H1 (cell line): ENCODE measurements around the gene ADGRB3. TPM values are rescaled to one million over a fixed set of nuclear protein-coding genes. Genes with fewer than 3 reads are reported as not detected.

ENCODE experiments used
- CTCF ChIA-PET: fragments of 300-600 bp; sonication (Branson Sonifier 250); formaldehyde crosslinking; loops from one replicate; lab custom pipeline; 2021; ENCODE audit not compliant: partially characterized antibody; lab: Charles Lee
- POLR2A ChIA-PET: fragments of 300-600 bp; sonication (Branson Sonifier 250); formaldehyde crosslinking; loops from one replicate; lab custom pipeline; 2021; ENCODE audit warnings: inconsistent platforms; ENCODE audit not compliant: partially characterized antibody; lab: Charles Lee
- DNase-seq, 2 experiments: peaks; one replicate each; pipeline versions ENCODE4 v3.0.0 to v3.0.0-alpha.2; 2010 to 2022; ENCODE audit warnings: low spot score in 2 of 2, low read depth in 1 of 2, mixed read lengths in 1 of 2
- FAIRE-seq: peaks from 2 replicates; lab custom pipeline; 2011; peaks lifted over from hg19 to GRCh38; lab: Jason Lieb, UNC
- H2AFZ ChIP-seq: 2 replicates; pipeline ENCODE4 v1.8.1; 2012; ENCODE audit warnings: low read length, inconsistent platforms
- H2AK5ac ChIP-seq: 2 replicates; pipeline ENCODE4 v1.6.1; 2013; ENCODE audit warnings: low read depth, low read length
- H2BK120ac ChIP-seq: replicated peaks from 2 replicates; pipeline ENCODE3; 2013; ENCODE audit warnings: low read depth, low read length, inconsistent platforms
- H2BK12ac ChIP-seq: 2 replicates; pipeline ENCODE4 v1.6.1; 2013; ENCODE audit warnings: low read depth, low read length
- H2BK15ac ChIP-seq: 2 replicates; pipeline ENCODE4 v1.6.1; 2013; ENCODE audit warnings: low read length
- H2BK20ac ChIP-seq: 2 replicates; pipeline ENCODE4 v1.6.1; 2013; ENCODE audit warnings: low read length
- H2BK5ac ChIP-seq: 2 replicates; pipeline ENCODE4 v1.6.1; 2013; ENCODE audit warnings: low read depth, low read length
- H3K14ac ChIP-seq: 2 replicates; pipeline ENCODE4 v1.6.1; 2013; ENCODE audit warnings: inconsistent platforms; ENCODE audit not compliant: insufficient read length
- H3K18ac ChIP-seq: 2 replicates; pipeline ENCODE4 v1.6.1; 2013; ENCODE audit warnings: low read length; ENCODE audit errors: extremely low read depth
- H3K23ac ChIP-seq: 2 replicates; pipeline ENCODE4 v1.6.1; 2013; ENCODE audit warnings: inconsistent platforms; ENCODE audit not compliant: insufficient read length
- H3K23me2 ChIP-seq: 2 replicates; pipeline ENCODE4 v1.6.1; 2013; ENCODE audit warnings: low read depth, low read length
- H3K27ac ChIP-seq: 2 replicates; pipeline ENCODE4 v1.6.1; 2011; ENCODE audit warnings: low read depth, low read length, inconsistent platforms
- H3K27me3 ChIP-seq, 4 experiments: replicated peaks in 1 of 4; 1 replicate in 1 of 4; 2 replicates in 3 of 4; pipeline versions ENCODE4 v1.6.1 to v1.8.1; 2011 to 2013; ENCODE audit warnings: low read length in 3 of 4, mild to moderate bottlenecking in 3 of 4, inconsistent platforms in 2 of 4, mixed read lengths in 2 of 4, moderate library complexity in 1 of 4; ENCODE audit not compliant: control insufficient read depth in 3 of 4, insufficient read depth in 3 of 4; ENCODE audit errors: extremely low read depth in 1 of 4
- H3K36me3 ChIP-seq, 4 experiments: 2 replicates each; pipeline versions ENCODE4 v1.6.1 to v1.8.1; 2011 to 2013; ENCODE audit warnings: mild to moderate bottlenecking in 4 of 4, low read length in 3 of 4, moderate library complexity in 2 of 4, control low read depth in 1 of 4, inconsistent platforms in 1 of 4; ENCODE audit not compliant: insufficient read depth in 4 of 4, control insufficient read depth in 2 of 4
- H3K4ac ChIP-seq: replicated peaks from 2 replicates; pipeline ENCODE3; 2013; ENCODE audit warnings: low read length, low read depth, mixed read lengths, inconsistent platforms; ENCODE audit not compliant: insufficient read length
- H3K4me1 ChIP-seq, 4 experiments: replicated peaks in 1 of 4; 1 replicate in 1 of 4; 2 replicates in 3 of 4; pipeline versions ENCODE4 v1.6.1 to v1.8.1; 2011 to 2013; ENCODE audit warnings: low read length in 3 of 4, inconsistent platforms in 2 of 4, mixed read lengths in 1 of 4; ENCODE audit not compliant: insufficient read depth in 4 of 4, control insufficient read depth in 3 of 4
- H3K4me2 ChIP-seq, 2 experiments: 2 replicates each; pipeline versions ENCODE4 v1.6.1 to v1.8.1; 2011 to 2013; ENCODE audit warnings: low read depth in 2 of 2, low read length in 2 of 2, control low read depth in 1 of 2, inconsistent platforms in 1 of 2, mild to moderate bottlenecking in 1 of 2; ENCODE audit not compliant: insufficient read depth in 1 of 2
- H3K4me3 ChIP-seq, 4 experiments: fragments of 200-600, 300-600 bp in 1 of 4; sonication (generic), shearing (Covaris generic), sonication (Bioruptor Twin) in 1 of 4; 2 replicates each; pipeline versions ENCODE4 v1.5.1 to v1.8.1; 2011 to 2016; ENCODE audit warnings: low read length in 4 of 4, low read depth in 3 of 4, control low read depth in 2 of 4, inconsistent platforms in 2 of 4, mild to moderate bottlenecking in 2 of 4, mixed read lengths in 1 of 4, moderate library complexity in 1 of 4; ENCODE audit not compliant: insufficient read depth in 2 of 4; ENCODE audit errors: extremely low read depth in 1 of 4
- H3K56ac ChIP-seq: replicated peaks from 2 replicates; pipeline ENCODE3; 2013; ENCODE audit warnings: low read depth, mild to moderate bottlenecking, mixed read lengths, low read length, inconsistent platforms; ENCODE audit not compliant: insufficient read length
- H3K79me1 ChIP-seq: 2 replicates; pipeline ENCODE4 v1.6.1; 2013; ENCODE audit warnings: low read depth, low read length, control low read depth
- H3K79me2 ChIP-seq, 2 experiments: 2 replicates each; pipeline versions ENCODE4 v1.6.1 to v1.8.1; 2012 to 2013; ENCODE audit warnings: low read length in 2 of 2, mild to moderate bottlenecking in 2 of 2, inconsistent platforms in 1 of 2; ENCODE audit not compliant: insufficient read depth in 2 of 2, control insufficient read depth in 1 of 2
- H3K9ac ChIP-seq, 4 experiments: replicated peaks in 1 of 4; 1 replicate in 1 of 4; 2 replicates in 3 of 4; pipeline versions ENCODE4 v1.6.1 to v1.8.1; 2011 to 2013; ENCODE audit warnings: low read depth in 3 of 4, low read length in 3 of 4, control low read depth in 2 of 4, mild to moderate bottlenecking in 2 of 4, moderate library complexity in 2 of 4, inconsistent platforms in 1 of 4; ENCODE audit errors: extremely low read depth in 1 of 4
- H3K9me3 ChIP-seq, 2 experiments: 2 replicates each; pipeline versions ENCODE4 v1.6.1 to v1.8.1; 2012 to 2013; ENCODE audit warnings: mild to moderate bottlenecking in 2 of 2, moderate library complexity in 2 of 2, control low read depth in 1 of 2, inconsistent platforms in 1 of 2, low read depth in 1 of 2, low read length in 1 of 2, mixed read lengths in 1 of 2; ENCODE audit not compliant: insufficient read depth in 2 of 2
- H4K20me1 ChIP-seq, 2 experiments: replicated peaks in 1 of 2; 2 replicates each; pipeline versions ENCODE3 to v1.8.1; 2011 to 2013; ENCODE audit warnings: inconsistent platforms in 2 of 2, low read length in 2 of 2, mild to moderate bottlenecking in 1 of 2; ENCODE audit not compliant: insufficient read depth in 2 of 2, control insufficient read depth in 1 of 2
- H4K5ac ChIP-seq: 2 replicates; pipeline ENCODE4 v1.6.1; 2013; ENCODE audit warnings: low read length, low read depth, mixed read lengths, inconsistent platforms; ENCODE audit not compliant: insufficient read length
- H4K8ac ChIP-seq: 2 replicates; pipeline ENCODE4 v1.8.0; 2013; ENCODE audit warnings: mild to moderate bottlenecking, moderate library complexity, low read length, inconsistent platforms; ENCODE audit not compliant: insufficient read depth; ENCODE audit errors: extremely low read depth
- H4K91ac ChIP-seq: replicated peaks from 2 replicates; pipeline ENCODE3; 2013; ENCODE audit warnings: low read length, mixed read lengths, inconsistent platforms; ENCODE audit not compliant: insufficient read length
- ASH2L ChIP-seq: fragments of 200-600, 300-600 bp; sonication (generic); IDR thresholded peaks from one replicate; pipeline ENCODE4 v1.7.1; 2017; ENCODE audit warnings: low read length
- CBX5 ChIP-seq: fragments of 300-800, 300-1000 bp; sonication (generic); IDR thresholded peaks from 2 replicates; pipeline ENCODE4 v1.7.1; 2016; ENCODE audit warnings: antibody characterized with exemption, low read length, low read depth
- CREB1 ChIP-seq: IDR thresholded peaks from 2 replicates; pipeline ENCODE4 v1.6.1; 2012; ENCODE audit warnings: inconsistent platforms
- CTBP2 ChIP-seq: IDR thresholded peaks from 2 replicates; pipeline ENCODE4 v1.7.0; 2011; ENCODE audit warnings: borderline replicate concordance, mild to moderate bottlenecking, moderate library complexity, mixed read lengths, low read length; ENCODE audit not compliant: insufficient read depth, insufficient read length
- GABPA ChIP-seq: IDR thresholded peaks from 2 replicates; pipeline ENCODE4 v1.6.1; 2011; ENCODE audit warnings: mild to moderate bottlenecking, low read length, moderate library complexity, borderline replicate concordance; ENCODE audit not compliant: insufficient read depth
- HDAC2 ChIP-seq, 2 experiments: fragments of 300-600 bp in 1 of 2; sonication (generic) in 1 of 2; IDR thresholded peaks; 2 replicates each; pipeline ENCODE4 v1.6.1; 2011 to 2012; ENCODE audit warnings: low read depth in 2 of 2, low read length in 2 of 2, mild to moderate bottlenecking in 2 of 2, moderate library complexity in 2 of 2, borderline replicate concordance in 1 of 2, inconsistent platforms in 1 of 2
- JUN ChIP-seq: IDR thresholded peaks from 2 replicates; pipeline ENCODE4 v1.6.1; 2011; ENCODE audit warnings: low read depth, mild to moderate bottlenecking, improper control_type of control experiment, low read length
- JUND ChIP-seq: IDR thresholded peaks from 2 replicates; pipeline ENCODE4 v1.6.1; 2011; ENCODE audit warnings: mild to moderate bottlenecking, improper control_type of control experiment, low read length
- KDM4A ChIP-seq: IDR thresholded peaks from one replicate; pipeline ENCODE4 v1.7.1; 2012; ENCODE audit warnings: low read depth, mild to moderate bottlenecking, moderate library complexity, low read length, inconsistent platforms; ENCODE audit not compliant: severe bottlenecking
- KDM5A ChIP-seq: fragments of 200-600 bp; IDR thresholded peaks from 2 replicates; pipeline ENCODE4 v1.7.1; 2012; ENCODE audit warnings: mild to moderate bottlenecking, low read length, inconsistent platforms, mixed read lengths
- POLR2A ChIP-seq, 2 experiments: IDR thresholded peaks; 1 replicate in 1 of 2; 2 replicates in 1 of 2; pipeline ENCODE4 v1.6.1; 2011; ENCODE audit warnings: low read depth in 2 of 2, low read length in 2 of 2, mild to moderate bottlenecking in 2 of 2; ENCODE audit errors: control extremely low read depth in 1 of 2
- RBBP5 ChIP-seq: IDR thresholded peaks from 2 replicates; pipeline ENCODE4 v1.7.1; 2012; ENCODE audit warnings: low read depth, mild to moderate bottlenecking, inconsistent platforms, low read length, moderate library complexity, borderline replicate concordance
- RXRA ChIP-seq: IDR thresholded peaks from 2 replicates; pipeline ENCODE4 v1.6.1; 2011; ENCODE audit warnings: low read depth, mild to moderate bottlenecking, low read length, moderate library complexity; ENCODE audit not compliant: insufficient read depth
- SP1 ChIP-seq: IDR thresholded peaks from 2 replicates; pipeline ENCODE4 v1.6.1; 2011; ENCODE audit warnings: low read depth, low read length
- TBP ChIP-seq: IDR thresholded peaks from 2 replicates; pipeline ENCODE4 v1.6.1; 2011; ENCODE audit warnings: low read depth, low read length, improper control_type of control experiment
- TCF12 ChIP-seq: IDR thresholded peaks from 2 replicates; pipeline ENCODE4 v1.6.1; 2011; ENCODE audit warnings: low read depth, mild to moderate bottlenecking, low read length
- WGBS, 2 experiments: shearing (Covaris generic) in 1 of 2; methylation state at CpG; one replicate each; pipeline versions ENCODE4 v1.1.6 to v1.1.7; 2013 to 2015; ENCODE audit warnings: low lambda C conversion rate in 2 of 2, mixed read lengths in 2 of 2, inconsistent platforms in 1 of 2, low coverage in 1 of 2, missing lambda C conversion rate in 1 of 2; ENCODE audit not compliant: insufficient replicate concordance in 2 of 2, insufficient coverage in 1 of 2, insufficient read length in 1 of 2; ENCODE audit errors: extremely low coverage in 1 of 2, missing lambda C conversion rate in 1 of 2; 5-methylcytosine and 5-hydroxymethylcytosine counted together
- polyA plus RNA-seq, 7 experiments: library from polyadenylated mRNA; depleted of rRNA in 3 of 7; stranded (reverse) in 5 of 7; unstranded in 2 of 7; fragments of >200 nt in 5 of 7; fragments of 200-250 nt in 2 of 7; gene quantifications; 1 replicate in 5 of 7; 2 replicates in 1 of 7; 4 replicates in 1 of 7; pipeline versions ENCODE4 v1.2.1 to v1.2.3, GENCODE V29; 2011 to 2013; ENCODE audit warnings: missing spikeins in 2 of 7, mixed read lengths in 2 of 7
- total RNA-seq: library from RNA; stranded (reverse); fragmentation: NEBNext Ultra II Directional; extraction: Animal tissue kit (Norgen Biotek cat#: 25700); gene quantifications from 2 replicates; pipeline ENCODE4 v1.2.1, GENCODE V29; 2021

The ADGRB3 gene
- total and polyA plus RNA-seq, 2 of the 8 experiments (the other 6 are each of a cell fraction or from before 2014, with no cell fraction given), result 0.35 to 1.2 TPM

GRCh38 chr6:69135927-69136326, 500.8 kb downstream of the ADGRB3 start:
- Histone ChIP-seq H2AFZ (no peak overlapping the region), H3K79me1 (no peaks in the 10 kb centered on the region), H4K20me1 (no peaks in the 10 kb centered on the region), H3K4ac (no peak overlapping the region), H3K18ac (no peak overlapping the region), H3K9ac (no peak overlapping the region), H2BK12ac (no peak overlapping the region), H4K8ac (no peak overlapping the region), H3K23me2 (no peaks in the 10 kb centered on the region), H4K91ac (no peak overlapping the region), H2AK5ac (no peak overlapping the region), H3K27ac (no peak overlapping the region), H3K14ac (no peak overlapping the region), H2BK120ac (no peak overlapping the region), H2BK15ac (no peak overlapping the region), H3K27me3 (no peaks in the 10 kb centered on the region), H4K5ac (no peak overlapping the region), H2BK5ac (no peak overlapping the region), H3K9me3 (no peaks in the 10 kb centered on the region), H3K79me2 (no peaks in the 10 kb centered on the region), H2BK20ac (no peak overlapping the region), H3K56ac (no peak overlapping the region), H3K4me1 (peaks cover 0 to 4% (median 0%) of the 10 kb centered on the region in 4 experiments; a peak in 3 of 7 replicates), H3K4me3 (no peak overlapping the region), H3K36me3 (no peaks in the 10 kb centered on the region; a peak in 1 of 8 replicates), H3K23ac (no peak overlapping the region), H3K4me2 (no peak overlapping the region)
- DNase-seq (no peak), FAIRE-seq (no peak)
- 89% methylated on average over 1 of the region's 1 CpG; no CpG with 5 or more reads in 1 of the 2 experiments for WGBS, 2 experiments
- CTCF ChIA-PET, result no interaction called here
- POLR2A ChIA-PET, result no interaction called here
- TF ChIP-seq HDAC2 (IDR thresholded peaks at IDR 0.05; ENCODE audit: borderline replicate concordance in 1 of 2, low read depth in 2 of 2, low read length in 2 of 2) (no peak), POLR2A (IDR thresholded peaks at IDR 0.05; ENCODE audit: control extremely low read depth in 1 of 2, low read depth in 2 of 2, low read length in 2 of 2) (no peak), GABPA (no peak), CREB1 (no peak), RBBP5 (no peak), SP1 (no peak), JUN (no peak), JUND (no peak), ASH2L (no peak), TBP (no peak), TCF12 (no peak), CTBP2 (no peak), CBX5 (no peak), RXRA (no peak), KDM4A (no peak), KDM5A (no peak)
